Tibial nerve (tissue), 3 donors: Measurements from ENCODE around the gene SRPK3.

ENCODE experiments used
- CTCF ChIP-seq, 5 experiments: fragments of 200-600 bp in 3 of 5; fragments of 450-650 bp in 2 of 5; sonication (generic) in 3 of 5; IDR thresholded peaks; one replicate each; pipeline ENCODE4 v1.5.1; 2016 to 2019; ENCODE audit warnings: antibody characterized with exemption in 5 of 5, mild to moderate bottlenecking in 3 of 5, moderate library complexity in 2 of 5
- POLR2A ChIP-seq, 2 donors: fragments of 450-650 bp; IDR thresholded peaks; one replicate each; pipeline ENCODE4 v1.6.1; 2017; ENCODE audit warnings: antibody characterized with exemption in 2 of 2, mild to moderate bottlenecking in 2 of 2, moderate library complexity in 2 of 2

- TF ChIP-seq CTCF (IDR thresholded peaks at IDR 0.05) (no peak), POLR2A (IDR thresholded peaks at IDR 0.05) (no peak)
These were observed 4.2 kb upstream of the SRPK3 start for GRCh38 chrX:153776611-153777045.
